ENCODE results near the gene LCE2B. TPM values are rescaled to one million over a fixed set of nuclear protein-coding genes. Genes with fewer than 3 reads are reported as not detected.
"Not testable (repeated sequence)": the region's sequence is repeated elsewhere in the genome, so short reads cannot be mapped to it uniquely, and the experiment has no call there.

The LCE2B gene
- total and polyA plus RNA-seq, 2 donors from 2014 or later: not detected

- FAIRE-seq: no peak
- H3K9me3 ChIP-seq (ENCODE audit: control insufficient read depth in 2 of 3, insufficient read depth in 1 of 3, low read length in 3 of 3): no peaks in the 10 kb centered on the region
- no peaks in the 10 kb centered on the region for H3K4me1 ChIP-seq (ENCODE audit: control insufficient read depth in 2 of 3, insufficient read depth in 2 of 3, low read depth in 1 of 3, low read length in 3 of 3)
- H3K36me3 ChIP-seq (ENCODE audit: control insufficient read depth in 2 of 3, insufficient read depth in 3 of 3, low read length in 3 of 3): no peaks in the 10 kb centered on the region
- DNase-seq: no peak
- H3K27ac ChIP-seq (ENCODE audit: low read depth in 2 of 2, low read length in 2 of 2): no peak overlapping the region
- intact Hi-C loops (cut with DNase I): no loop called here
- H3K27me3 ChIP-seq (ENCODE audit: control insufficient read depth, insufficient read depth, low read length): no peaks in the 10 kb centered on the region
- no peak overlapping the region for H3K9ac ChIP-seq (ENCODE audit: low read length in 3 of 3)
- TF ChIP-seq CTCF (IDR thresholded peaks at IDR 0.05; ENCODE audit: borderline replicate concordance, extremely low read depth, insufficient read depth): no peak
- H3K4me3 ChIP-seq (ENCODE audit: low read length in 3 of 3): no peak overlapping the region
Measured at GRCh38 chr1:152673016-152673415, 12.9 kb upstream of the LCE2B start.

GRCh38 chr1:152674983-152675382, 10.9 kb upstream of the LCE2B start, which contains the start of gene LCE2C:
Gene LCE2C (plus strand): TSS chr1:152675279. CDS start chr1:152676016, 737 bp downstream.
- not testable (repeated sequence) for FAIRE-seq

GRCh38 chr1:152679459-152679858, 6.5 kb upstream of the LCE2B start:
- Histone ChIP-seq H3K4me3 (ENCODE audit: low read length in 3 of 3) (no peak overlapping the region), H3K27me3 (ENCODE audit: control insufficient read depth, insufficient read depth, low read length) (no peaks in the 10 kb centered on the region), H3K27ac (ENCODE audit: low read depth in 2 of 2, low read length in 2 of 2) (no peak overlapping the region), H3K36me3 (ENCODE audit: control insufficient read depth in 2 of 3, insufficient read depth in 3 of 3, low read length in 3 of 3) (no peaks in the 10 kb centered on the region), H3K4me1 (ENCODE audit: control insufficient read depth in 2 of 3, insufficient read depth in 2 of 3, low read depth in 1 of 3, low read length in 3 of 3) (no peaks in the 10 kb centered on the region), H3K9ac (ENCODE audit: low read length in 3 of 3) (no peak overlapping the region), H3K9me3 (ENCODE audit: control insufficient read depth in 2 of 3, insufficient read depth in 1 of 3, low read length in 3 of 3) (no peaks in the 10 kb centered on the region)
- no peak for FAIRE-seq
- intact Hi-C loops (cut with DNase I): no loop called here
- DNase-seq: peak in 2 of 5 donors; percentile 12 to 14
- TF ChIP-seq CTCF (IDR thresholded peaks at IDR 0.05; ENCODE audit: borderline replicate concordance, extremely low read depth, insufficient read depth): no peak

More at GRCh38 chr1:152674983-152675382, 10.9 kb upstream of the LCE2B start, which contains the start of gene LCE2C:
- H3K4me3 ChIP-seq (ENCODE audit: low read length in 3 of 3); H3K36me3 ChIP-seq (ENCODE audit: control insufficient read depth in 2 of 3, insufficient read depth in 3 of 3, low read length in 3 of 3); DNase-seq; H3K4me1 ChIP-seq (ENCODE audit: control insufficient read depth in 2 of 3, insufficient read depth in 2 of 3, low read depth in 1 of 3, low read length in 3 of 3); H3K27ac ChIP-seq (ENCODE audit: low read depth in 2 of 2, low read length in 2 of 2); intact Hi-C loops (cut with DNase I); H3K9me3 ChIP-seq (ENCODE audit: control insufficient read depth in 2 of 3, insufficient read depth in 1 of 3, low read length in 3 of 3); H3K9ac ChIP-seq (ENCODE audit: low read length in 3 of 3); H3K27me3 ChIP-seq (ENCODE audit: control insufficient read depth, insufficient read depth, low read length): not testable (repeated sequence)

- DNase-seq: no peak
- intact Hi-C loops (cut with DNase I): no loop called here
Measured at GRCh38 chr1:152681616-152682015, 4.3 kb upstream of the LCE2B start.

More at GRCh38 chr1:152681616-152682015, 4.3 kb upstream of the LCE2B start:
- no peaks in the 10 kb centered on the region for H3K9me3 ChIP-seq (ENCODE audit: control insufficient read depth in 2 of 3, insufficient read depth in 1 of 3, low read length in 3 of 3)
- no peak overlapping the region for H3K4me3 ChIP-seq (ENCODE audit: low read length in 3 of 3)
- H3K36me3 ChIP-seq (ENCODE audit: control insufficient read depth in 2 of 3, insufficient read depth in 3 of 3, low read length in 3 of 3): no peaks in the 10 kb centered on the region
- H3K27me3 ChIP-seq (ENCODE audit: control insufficient read depth, insufficient read depth, low read length): no peaks in the 10 kb centered on the region
- H3K9ac ChIP-seq (ENCODE audit: low read length in 3 of 3): no peak overlapping the region
- no peak for TF ChIP-seq CTCF (IDR thresholded peaks at IDR 0.05; ENCODE audit: borderline replicate concordance, extremely low read depth, insufficient read depth)
- no peak overlapping the region for H3K27ac ChIP-seq (ENCODE audit: low read depth in 2 of 2, low read length in 2 of 2)
- no peaks in the 10 kb centered on the region for H3K4me1 ChIP-seq (ENCODE audit: control insufficient read depth in 2 of 3, insufficient read depth in 2 of 3, low read depth in 1 of 3, low read length in 3 of 3)
- no peak for FAIRE-seq

Data from kidney (tissue), 14 donors.